NCI-H226 (cell line): ENCODE data around the gene BRD1.
"Not testable (repeated sequence)": the region's sequence is repeated elsewhere in the genome, so short reads cannot be mapped to it uniquely, and the experiment has no call there.

Experiments used
- DNase-seq: peaks from one replicate; pipeline ENCODE4 v3.0.0-alpha.2; 2015

BRD1 gene

GRCh38 chr22:49767355-49768062 is 60.2 kb downstream of the BRD1 start:
- DNase-seq, result peak; percentile 1

DNA sequence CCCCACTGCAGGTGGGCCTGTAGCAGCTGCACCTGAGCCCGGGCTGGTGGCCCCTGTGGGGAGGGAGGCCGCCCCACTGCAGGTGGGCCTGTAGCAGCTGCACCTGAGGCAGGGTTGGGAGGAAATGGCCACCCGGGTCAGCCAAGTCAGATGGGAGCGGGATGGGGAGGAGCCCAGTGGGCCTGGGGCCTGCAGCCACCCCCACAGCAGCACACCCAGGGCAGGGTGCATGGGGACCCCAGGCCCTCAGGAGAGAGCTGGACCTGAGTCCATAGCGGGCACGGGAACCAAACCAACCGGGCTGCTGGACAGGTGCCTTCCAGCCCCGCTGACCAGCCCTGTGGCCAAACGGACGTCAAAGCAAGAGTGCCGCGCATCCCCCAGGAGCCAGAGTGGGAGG is 61.7 kb downstream of the BRD1 start:
- DNase-seq, result no peak

DNA sequence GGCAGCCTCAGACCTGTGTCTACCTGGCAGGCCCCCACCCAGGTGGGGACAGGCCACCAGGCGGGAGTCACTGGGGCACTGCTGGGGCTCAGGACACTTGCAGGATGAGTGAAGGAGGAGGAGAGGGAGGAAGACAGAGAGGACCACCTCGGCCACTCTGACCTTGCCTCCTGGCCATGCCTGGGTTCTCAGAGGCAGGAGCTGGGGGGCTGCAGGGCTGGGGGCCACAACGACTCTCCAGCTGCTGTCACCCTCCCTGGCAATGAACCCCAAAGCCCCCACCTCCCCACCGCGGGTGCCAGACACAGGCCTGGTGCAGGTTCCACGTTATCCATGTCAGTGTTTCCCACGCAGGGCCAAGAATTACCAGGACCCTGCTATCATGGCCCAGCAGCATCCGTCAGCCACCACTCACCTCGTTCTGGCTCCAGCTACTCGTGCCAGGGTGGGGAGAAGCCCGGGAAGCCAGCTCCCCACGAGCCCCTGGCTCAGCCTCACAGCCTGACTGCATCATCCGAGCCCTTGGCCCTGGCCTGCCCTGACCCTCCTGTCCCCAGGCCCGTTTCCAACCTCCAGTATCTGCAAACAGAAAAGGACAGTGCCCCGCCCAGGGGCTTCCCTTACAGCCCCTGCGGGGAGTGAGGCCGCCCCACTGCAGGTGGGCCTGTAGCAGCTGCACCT is 62.4 kb downstream of the BRD1 start:
- no peak for DNase-seq

GRCh38 chr22:49764127-49764581 is 63.5 kb downstream of the BRD1 start:
- DNase-seq, result no peak

DNA sequence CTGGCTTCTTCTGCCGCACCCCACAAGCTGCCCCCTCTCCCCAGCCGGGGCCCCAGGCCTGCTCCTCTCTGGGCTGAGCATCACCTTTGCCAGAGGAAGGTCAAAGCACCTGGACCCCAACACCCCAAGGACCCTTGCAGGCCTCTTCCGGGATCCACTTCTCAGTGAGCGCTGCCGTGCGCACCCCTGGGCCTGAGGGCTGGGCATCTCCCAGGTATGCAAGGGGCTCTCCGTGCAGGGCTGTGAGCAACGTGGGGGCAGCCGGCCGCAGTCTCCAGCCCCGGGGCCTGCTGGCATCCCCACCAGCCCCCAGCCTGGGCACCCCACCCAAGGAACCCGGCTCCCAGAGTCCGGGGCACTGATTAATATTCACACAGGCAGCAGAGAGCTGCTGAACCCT is 64.0 kb downstream of the BRD1 start:
- DNase-seq, result no peak

DNA sequence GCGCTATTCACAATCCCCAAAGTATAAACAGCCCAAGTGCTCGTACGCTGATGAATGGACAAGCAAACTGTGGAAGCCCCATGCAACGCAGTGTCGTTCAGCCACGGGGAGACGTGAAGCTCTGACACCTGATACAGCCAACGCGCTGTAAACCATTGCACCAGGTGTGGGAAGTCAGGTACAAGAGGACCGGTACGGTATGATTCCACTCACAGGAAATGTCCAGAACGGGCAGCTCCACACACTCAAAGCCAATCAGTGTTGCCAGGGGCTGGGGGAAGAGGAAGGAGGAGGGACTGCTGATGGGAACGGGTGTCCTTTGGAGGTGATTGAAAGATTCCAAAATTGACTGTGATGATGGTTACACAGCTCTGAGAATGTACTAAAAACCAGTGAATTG is 64.5 kb downstream of the BRD1 start:
- DNase-seq, result no peak

- not testable (repeated sequence) for DNase-seq
Observed at GRCh38 chr22:49762571-49762970, 65.1 kb downstream of the BRD1 start.

DNA sequence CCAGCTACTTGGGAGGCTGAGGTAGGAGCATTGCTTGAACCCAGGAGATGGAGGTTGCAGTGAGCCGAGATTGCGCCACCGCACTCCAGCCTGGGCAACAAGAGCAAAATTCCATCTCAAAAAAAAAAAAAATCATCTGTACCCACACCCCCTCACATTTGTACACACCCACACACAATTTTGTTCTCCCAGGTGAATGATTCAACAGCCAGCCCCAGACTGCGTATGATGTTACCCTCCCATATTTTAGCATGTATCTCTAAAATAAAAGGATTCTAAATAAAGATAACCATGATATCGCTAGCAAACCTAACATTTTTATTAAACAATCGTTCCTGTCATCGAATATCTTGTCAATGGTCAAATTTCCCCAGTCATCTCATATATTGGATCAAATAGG is 65.8 kb downstream of the BRD1 start:
- DNase-seq, result no peak

DNA sequence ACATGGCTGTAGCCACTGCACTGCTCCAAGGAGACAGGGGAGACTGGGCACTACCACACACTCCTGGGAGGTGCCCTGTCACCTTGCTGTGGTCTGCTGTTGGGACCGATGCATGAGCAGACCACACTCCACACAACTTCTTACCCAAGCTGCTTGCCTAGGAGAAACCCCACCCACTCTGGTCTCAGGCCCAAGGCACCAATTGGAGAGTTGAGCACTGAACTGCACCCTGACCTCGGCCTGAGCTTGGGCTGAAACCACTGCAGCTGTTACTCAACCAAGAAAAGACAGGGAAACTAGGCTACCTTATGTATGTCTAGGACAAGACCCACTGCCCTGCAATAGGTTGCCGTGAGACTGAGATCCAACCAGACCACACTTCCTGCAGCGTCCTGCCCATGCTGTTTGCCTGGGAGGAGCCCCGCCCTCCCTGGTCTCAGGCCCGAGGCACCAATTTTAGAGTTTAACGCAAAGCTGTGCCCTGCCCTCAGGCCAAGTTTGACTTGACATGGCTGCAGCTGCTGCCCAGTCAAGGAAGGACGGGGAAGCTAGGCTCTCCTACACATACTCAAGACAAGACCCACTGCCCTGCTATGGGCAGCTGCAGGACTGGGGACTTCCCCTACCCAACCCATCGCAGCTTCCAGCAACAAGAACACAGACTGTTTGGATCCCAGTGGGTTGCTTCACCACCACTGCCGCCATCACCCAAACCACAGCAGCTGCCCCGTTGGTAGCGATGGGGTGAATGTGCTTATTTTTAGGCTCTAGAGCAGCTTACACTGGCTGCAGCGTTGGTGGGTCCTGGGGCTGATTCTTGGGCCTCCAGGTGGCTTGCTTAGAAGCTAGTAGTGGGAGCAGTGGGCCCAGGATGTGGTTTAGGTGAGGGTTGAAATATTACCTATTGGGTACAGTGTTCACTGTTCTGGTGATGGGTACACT is 66.8 kb downstream of the BRD1 start:
- no peak for DNase-seq

- no peak for DNase-seq
Observed at GRCh38 chr22:49760280-49760629, 67.4 kb downstream of the BRD1 start.

GRCh38 chr22:49756676-49757075 is 71.0 kb downstream of the BRD1 start:
- DNase-seq, result no peak

GRCh38 chr22:49756201-49756600 is 71.5 kb downstream of the BRD1 start:
- DNase-seq, result no peak

GRCh38 chr22:49755631-49756001 is 72.1 kb downstream of the BRD1 start:
- DNase-seq, result no peak

- no peak for DNase-seq
Observed at GRCh38 chr22:49754696-49755630, 72.7 kb downstream of the BRD1 start.

- DNase-seq, result no peak
Observed at GRCh38 chr22:49753961-49754695, 73.5 kb downstream of the BRD1 start.

DNA sequence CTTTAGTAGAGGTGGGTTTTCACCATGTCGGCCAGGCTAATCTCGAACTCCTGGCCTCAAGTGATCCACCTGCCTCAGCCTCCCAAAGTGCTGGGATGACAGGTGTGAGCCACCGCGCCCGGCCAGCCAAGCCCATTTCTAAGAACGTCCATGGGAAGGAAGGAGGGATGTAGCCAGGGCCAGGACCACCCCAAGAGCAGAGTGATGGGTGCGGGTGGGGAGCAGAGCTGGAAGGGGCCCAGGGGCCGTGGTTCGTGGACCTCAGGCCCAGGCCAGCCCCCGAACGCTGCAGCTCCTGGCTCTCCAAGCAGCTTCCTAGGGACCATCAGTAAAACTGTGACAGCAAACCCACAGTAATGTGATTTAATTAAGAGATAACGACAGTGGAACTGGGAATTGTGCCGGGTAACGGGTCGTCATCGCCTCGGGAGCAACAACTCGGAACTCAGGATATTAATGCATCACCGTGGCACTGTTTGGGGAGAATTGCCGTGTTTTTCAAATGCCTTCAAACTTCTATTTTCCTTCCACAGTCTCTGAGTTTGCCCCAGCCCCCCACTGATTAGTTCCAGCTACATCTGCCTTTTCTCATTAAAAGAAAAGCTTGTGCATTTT is 74.3 kb downstream of the BRD1 start:
- no peak for DNase-seq

DNA sequence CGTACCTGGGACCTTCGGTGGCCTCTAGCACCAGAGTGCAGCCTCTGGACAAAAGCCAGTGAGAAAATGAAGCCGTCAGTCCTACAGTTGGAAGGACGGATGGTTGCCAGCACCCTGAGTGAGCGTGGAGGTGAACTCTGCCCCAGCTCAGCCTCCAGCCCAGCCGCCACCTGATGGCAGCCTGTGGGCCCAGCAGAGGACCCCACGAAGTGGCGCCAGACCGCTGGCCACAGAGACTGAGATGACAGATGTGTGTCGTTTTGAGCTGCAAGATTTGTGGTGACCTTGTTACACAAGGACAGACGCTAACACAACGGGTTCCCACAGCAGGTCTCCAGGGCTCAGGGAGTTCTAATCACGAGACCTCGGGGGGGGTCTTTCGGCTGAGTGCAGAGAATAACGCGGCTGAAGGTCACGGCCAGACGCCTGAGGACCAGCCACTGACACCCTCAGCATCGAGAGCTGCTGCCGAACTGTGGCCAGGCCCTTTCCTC is 75.0 kb downstream of the BRD1 start:
- no peak for DNase-seq

DNA sequence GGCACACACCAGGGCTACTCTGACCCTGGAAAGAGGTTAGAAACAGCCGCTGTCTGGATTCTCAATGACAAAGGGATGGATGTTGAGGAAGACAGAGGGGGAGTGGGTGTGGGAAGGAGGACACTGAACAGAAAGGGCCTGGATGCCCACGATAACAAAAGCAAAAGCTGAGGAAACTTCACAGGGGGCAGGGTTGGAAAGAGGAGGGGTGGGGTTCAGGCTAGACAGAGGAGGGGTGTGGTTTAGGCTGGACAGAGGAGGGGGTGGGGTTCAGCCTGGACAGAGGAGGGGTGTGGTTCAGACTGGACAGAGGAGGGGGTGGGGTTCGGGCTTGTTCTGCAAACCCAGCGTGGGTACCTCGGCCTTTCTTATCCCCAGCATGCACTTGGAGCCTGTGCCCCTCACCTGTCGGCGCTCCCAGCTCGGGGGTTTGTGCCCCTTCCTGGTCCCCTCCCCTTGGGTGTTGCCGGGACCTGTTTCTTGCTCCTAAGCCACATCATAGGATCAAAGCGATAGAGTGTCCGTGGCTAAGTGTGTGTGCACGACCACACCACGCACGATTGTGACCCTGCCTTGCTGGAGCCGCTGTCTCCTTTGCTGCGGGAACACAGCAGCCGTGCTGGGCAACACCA is 75.6 kb downstream of the BRD1 start:
- no peak for DNase-seq

- no peak for DNase-seq
Observed at GRCh38 chr22:49751318-49751965, 76.2 kb downstream of the BRD1 start.

GRCh38 chr22:49749885-49750510 is 77.7 kb downstream of the BRD1 start:
- DNase-seq, result no peak
